A673 (cell line): ENCODE results near the gene DOK3.

Experiments used
- CTCF ChIP-seq: fragments of 300-800, 200-600 bp; sonication (generic); conservative IDR thresholded peaks from 2 replicates; pipeline ENCODE4 v1.5.1; 2017; ENCODE audit warnings: low read depth, mild to moderate bottlenecking, antibody characterized with exemption, low read length, moderate library complexity, mixed read lengths
- EZH2 ChIP-seq: fragments of 200-600 bp; sonication (generic); IDR thresholded peaks from 2 replicates; pipeline ENCODE4 v1.6.1; 2017; ENCODE audit warnings: borderline replicate concordance, low read depth, mild to moderate bottlenecking, mixed read lengths, antibody characterized with exemption, low read length; ENCODE audit not compliant: poor library complexity, severe bottlenecking

- no peak for TF ChIP-seq CTCF
- TF ChIP-seq EZH2, result no peak
Observed at GRCh38 chr5:177459357-177459756, 50.3 kb downstream of the DOK3 start.
